ENCODE results near the gene RNF130. TPM values are rescaled to one million over a fixed set of nuclear protein-coding genes. Genes with fewer than 3 reads are reported as not detected.

Gene RNF130
- polyA plus RNA-seq, 1 donor from 2014 or later: 48.7 TPM

DNA sequence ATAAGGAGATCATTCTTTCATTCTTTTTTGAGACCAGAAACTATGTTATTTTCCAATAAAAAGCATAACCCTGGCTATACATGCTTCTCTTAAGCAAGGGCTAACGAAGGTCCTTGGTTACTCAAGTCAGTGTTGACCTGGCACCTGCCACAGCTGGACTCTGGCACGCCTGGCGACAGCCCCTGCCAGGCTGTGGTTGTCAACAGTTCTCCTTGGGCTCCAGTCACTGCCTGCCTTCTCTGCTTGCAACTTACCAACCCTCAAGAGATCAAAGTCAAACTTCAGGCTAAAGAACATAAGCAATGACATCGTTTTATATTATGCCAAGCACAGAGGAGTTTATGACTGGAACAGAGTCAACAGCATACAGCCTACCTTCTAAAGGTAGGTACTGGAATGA lies 102.4 kb downstream of the RNF130 start:
- H3K79me2 ChIP-seq (replicated peaks; ENCODE audit: insufficient read depth, low read length): no peaks in the 10 kb centered on the region
- no peaks in the 10 kb centered on the region for H3K27me3 ChIP-seq (ENCODE audit: insufficient read depth, low read depth, low read length)
- no peak overlapping the region for H3K4me3 ChIP-seq (ENCODE audit: low read length)
- H3K9ac ChIP-seq (ENCODE audit: low read length): no peak overlapping the region
- H3K9me3 ChIP-seq (ENCODE audit: low read length): no peaks in the 10 kb centered on the region
- TF ChIP-seq RAD21 (conservative IDR thresholded peaks at IDR 0.05): no peak
- TF ChIP-seq, protein P1, sequence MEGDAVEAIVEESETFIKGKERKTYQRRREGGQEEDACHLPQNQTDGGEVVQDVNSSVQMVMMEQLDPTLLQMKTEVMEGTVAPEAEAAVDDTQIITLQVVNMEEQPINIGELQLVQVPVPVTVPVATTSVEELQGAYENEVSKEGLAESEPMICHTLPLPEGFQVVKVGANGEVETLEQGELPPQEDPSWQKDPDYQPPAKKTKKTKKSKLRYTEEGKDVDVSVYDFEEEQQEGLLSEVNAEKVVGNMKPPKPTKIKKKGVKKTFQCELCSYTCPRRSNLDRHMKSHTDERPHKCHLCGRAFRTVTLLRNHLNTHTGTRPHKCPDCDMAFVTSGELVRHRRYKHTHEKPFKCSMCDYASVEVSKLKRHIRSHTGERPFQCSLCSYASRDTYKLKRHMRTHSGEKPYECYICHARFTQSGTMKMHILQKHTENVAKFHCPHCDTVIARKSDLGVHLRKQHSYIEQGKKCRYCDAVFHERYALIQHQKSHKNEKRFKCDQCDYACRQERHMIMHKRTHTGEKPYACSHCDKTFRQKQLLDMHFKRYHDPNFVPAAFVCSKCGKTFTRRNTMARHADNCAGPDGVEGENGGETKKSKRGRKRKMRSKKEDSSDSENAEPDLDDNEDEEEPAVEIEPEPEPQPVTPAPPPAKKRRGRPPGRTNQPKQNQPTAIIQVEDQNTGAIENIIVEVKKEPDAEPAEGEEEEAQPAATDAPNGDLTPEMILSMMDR (IDR thresholded peaks at IDR 0.05; ENCODE audit: poor library complexity, severe bottlenecking): no peak
- TF ChIP-seq TAF1 (IDR thresholded peaks at IDR 0.05; ENCODE audit: low read depth): no peak
- TF ChIP-seq POLR2AphosphoS5 (IDR thresholded peaks at IDR 0.05): no peak
- TF ChIP-seq SMC3 (conservative IDR thresholded peaks at IDR 0.05; ENCODE audit: poor library complexity): no peak
- TF ChIP-seq, protein P2, sequence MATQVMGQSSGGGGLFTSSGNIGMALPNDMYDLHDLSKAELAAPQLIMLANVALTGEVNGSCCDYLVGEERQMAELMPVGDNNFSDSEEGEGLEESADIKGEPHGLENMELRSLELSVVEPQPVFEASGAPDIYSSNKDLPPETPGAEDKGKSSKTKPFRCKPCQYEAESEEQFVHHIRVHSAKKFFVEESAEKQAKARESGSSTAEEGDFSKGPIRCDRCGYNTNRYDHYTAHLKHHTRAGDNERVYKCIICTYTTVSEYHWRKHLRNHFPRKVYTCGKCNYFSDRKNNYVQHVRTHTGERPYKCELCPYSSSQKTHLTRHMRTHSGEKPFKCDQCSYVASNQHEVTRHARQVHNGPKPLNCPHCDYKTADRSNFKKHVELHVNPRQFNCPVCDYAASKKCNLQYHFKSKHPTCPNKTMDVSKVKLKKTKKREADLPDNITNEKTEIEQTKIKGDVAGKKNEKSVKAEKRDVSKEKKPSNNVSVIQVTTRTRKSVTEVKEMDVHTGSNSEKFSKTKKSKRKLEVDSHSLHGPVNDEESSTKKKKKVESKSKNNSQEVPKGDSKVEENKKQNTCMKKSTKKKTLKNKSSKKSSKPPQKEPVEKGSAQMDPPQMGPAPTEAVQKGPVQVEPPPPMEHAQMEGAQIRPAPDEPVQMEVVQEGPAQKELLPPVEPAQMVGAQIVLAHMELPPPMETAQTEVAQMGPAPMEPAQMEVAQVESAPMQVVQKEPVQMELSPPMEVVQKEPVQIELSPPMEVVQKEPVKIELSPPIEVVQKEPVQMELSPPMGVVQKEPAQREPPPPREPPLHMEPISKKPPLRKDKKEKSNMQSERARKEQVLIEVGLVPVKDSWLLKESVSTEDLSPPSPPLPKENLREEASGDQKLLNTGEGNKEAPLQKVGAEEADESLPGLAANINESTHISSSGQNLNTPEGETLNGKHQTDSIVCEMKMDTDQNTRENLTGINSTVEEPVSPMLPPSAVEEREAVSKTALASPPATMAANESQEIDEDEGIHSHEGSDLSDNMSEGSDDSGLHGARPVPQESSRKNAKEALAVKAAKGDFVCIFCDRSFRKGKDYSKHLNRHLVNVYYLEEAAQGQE (IDR thresholded peaks at IDR 0.05; ENCODE audit: borderline replicate concordance): no peak
- TF ChIP-seq MXI1 (conservative IDR thresholded peaks at IDR 0.05; ENCODE audit: poor library complexity, severe bottlenecking): no peak
- no peak for TF ChIP-seq EP300 (conservative IDR thresholded peaks at IDR 0.05; ENCODE audit: poor library complexity, severe bottlenecking)
- no peak for TF ChIP-seq EZH2 (IDR thresholded peaks at IDR 0.05; ENCODE audit: borderline replicate concordance, insufficient read depth, low read length, poor library complexity, severe bottlenecking)
- H2AFZ ChIP-seq (ENCODE audit: low read depth, low read length): no peak overlapping the region
- no peaks in the 10 kb centered on the region for H3F3A ChIP-seq (ENCODE audit: insufficient read depth, low read length, poor library complexity, severe bottlenecking)
- peaks cover 16% of the 10 kb centered on the region for H3K36me3 ChIP-seq (ENCODE audit: insufficient read depth, low read length)
- H3K27ac ChIP-seq (ENCODE audit: low read length): no peak overlapping the region
- H3K9me2 ChIP-seq (ENCODE audit: insufficient read depth, low read length): no peaks in the 10 kb centered on the region
- no peaks in the 10 kb centered on the region for H4K20me1 ChIP-seq (ENCODE audit: insufficient read depth)
- no peak overlapping the region for H3K4me2 ChIP-seq (ENCODE audit: low read length)

DNA sequence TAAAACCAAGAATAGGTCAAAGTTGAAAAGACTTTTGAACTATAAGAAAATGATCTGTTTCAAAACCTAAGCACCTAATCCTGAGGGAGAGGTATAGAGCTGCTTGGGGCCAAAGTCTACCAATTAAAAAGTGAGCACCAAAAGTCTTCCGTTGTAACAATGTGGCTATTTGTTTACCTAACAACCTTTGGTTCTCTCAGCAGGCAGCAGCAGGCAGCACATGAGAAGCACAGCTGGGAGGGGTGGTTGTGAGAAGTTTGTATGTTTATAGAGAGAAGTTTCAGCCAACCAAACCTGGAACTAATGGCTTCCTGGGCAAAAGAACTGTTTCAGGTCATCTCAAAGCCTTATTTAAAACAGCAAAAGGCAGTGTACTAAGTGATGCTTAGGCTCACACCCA lies 104.1 kb downstream of the RNF130 start:
- peaks cover 20% of the 10 kb centered on the region for H3K36me3 ChIP-seq (ENCODE audit: insufficient read depth, low read length)
- H3K27ac ChIP-seq (ENCODE audit: low read length): no peak overlapping the region
- TF ChIP-seq POLR2AphosphoS5 (IDR thresholded peaks at IDR 0.05) (no peak), RAD21 (conservative IDR thresholded peaks at IDR 0.05) (no peak), MXI1 (conservative IDR thresholded peaks at IDR 0.05; ENCODE audit: poor library complexity, severe bottlenecking) (no peak), EZH2 (IDR thresholded peaks at IDR 0.05; ENCODE audit: borderline replicate concordance, insufficient read depth, low read length, poor library complexity, severe bottlenecking) (no peak), TAF1 (IDR thresholded peaks at IDR 0.05; ENCODE audit: low read depth) (no peak), SMC3 (conservative IDR thresholded peaks at IDR 0.05; ENCODE audit: poor library complexity) (no peak), EP300 (conservative IDR thresholded peaks at IDR 0.05; ENCODE audit: poor library complexity, severe bottlenecking) (no peak)
- TF ChIP-seq, protein P2 (IDR thresholded peaks at IDR 0.05; ENCODE audit: borderline replicate concordance): no peak
- TF ChIP-seq, protein P1 (IDR thresholded peaks at IDR 0.05; ENCODE audit: poor library complexity, severe bottlenecking): no peak
- no peaks in the 10 kb centered on the region for H3K27me3 ChIP-seq (ENCODE audit: insufficient read depth, low read depth, low read length)
- H3K9ac ChIP-seq (ENCODE audit: low read length): no peak overlapping the region
- H3K9me3 ChIP-seq (ENCODE audit: low read length): no peaks in the 10 kb centered on the region
- no peak overlapping the region for H3K4me2 ChIP-seq (ENCODE audit: low read length)
- H3K9me2 ChIP-seq (ENCODE audit: insufficient read depth, low read length): no peaks in the 10 kb centered on the region
- H3K79me2 ChIP-seq (replicated peaks; ENCODE audit: insufficient read depth, low read length): no peaks in the 10 kb centered on the region
- H2AFZ ChIP-seq (ENCODE audit: low read depth, low read length): no peak overlapping the region
- H4K20me1 ChIP-seq (ENCODE audit: insufficient read depth): no peaks in the 10 kb centered on the region
- no peaks in the 10 kb centered on the region for H3F3A ChIP-seq (ENCODE audit: insufficient read depth, low read length, poor library complexity, severe bottlenecking)
- H3K4me3 ChIP-seq (ENCODE audit: low read length): no peak overlapping the region

All from neural cell (in vitro differentiated cells).